Stimulated activated CD8-positive, alpha-beta memory T cell treated with anti-CD3 and anti-CD28 coated beads, Interleukin-15, amount 100 ng/mL, for 24 hours (primary cell): ENCODE data around the gene ALS2CL.

Experiments used
- DNase-seq: peaks from one replicate; pipeline ENCODE4 v3.0.0-alpha.2; 2020; ENCODE audit warnings: low read depth

ALS2CL gene

GRCh38 chr3:46702246-46703012 lies 8.9 kb upstream of the ALS2CL start:
- DNase-seq: no peak

GRCh38 chr3:46701181-46701939 lies 7.9 kb upstream of the ALS2CL start, which contains the start of gene TMIE:
Gene TMIE, plus strand, starts transcription at chr3:46701392. Its CDS starts 96 bp downstream, at chr3:46701488.
- no peak for DNase-seq

- DNase-seq: no peak
Observed at GRCh38 chr3:46700772-46701171, 7.3 kb upstream of the ALS2CL start.

GRCh38 chr3:46699676-46700523 lies 6.4 kb upstream of the ALS2CL start:
- DNase-seq: no peak

- DNase-seq: no peak
Observed at GRCh38 chr3:46695962-46696894, 2.7 kb upstream of the ALS2CL start.

GRCh38 chr3:46695177-46695961 lies 1.9 kb upstream of the ALS2CL start:
- no peak for DNase-seq

GRCh38 chr3:46694520-46694919 lies 1.0 kb upstream of the ALS2CL start:
- no peak for DNase-seq

- no peak for DNase-seq
Observed at GRCh38 chr3:46693892-46694226, 380 bp upstream of the ALS2CL start.

GRCh38 chr3:46692566-46692990 lies 901 bp downstream of the ALS2CL start:
- DNase-seq: no peak

- DNase-seq: no peak
Observed at GRCh38 chr3:46690798-46691197, 2.7 kb downstream of the ALS2CL start.

GRCh38 chr3:46685446-46685845 lies 8.0 kb downstream of the ALS2CL start:
- DNase-seq: no peak

- DNase-seq: no peak
Observed at GRCh38 chr3:46684891-46685290, 8.6 kb downstream of the ALS2CL start.

GRCh38 chr3:46682974-46683373 lies 10.5 kb downstream of the ALS2CL start:
- DNase-seq: no peak

- DNase-seq: no peak
Observed at GRCh38 chr3:46681856-46682540, 11.5 kb downstream of the ALS2CL start.

GRCh38 chr3:46681387-46681786 lies 12.1 kb downstream of the ALS2CL start:
- no peak for DNase-seq

- no peak for DNase-seq
Observed at GRCh38 chr3:46680298-46680826, 13.1 kb downstream of the ALS2CL start.

- no peak for DNase-seq
Observed at GRCh38 chr3:46679681-46680080, 13.8 kb downstream of the ALS2CL start.

GRCh38 chr3:46678280-46678679 lies 15.2 kb downstream of the ALS2CL start:
- DNase-seq: no peak

GRCh38 chr3:46677411-46677726 lies 16.1 kb downstream of the ALS2CL start:
- no peak for DNase-seq
